Astrocyte (in vitro differentiated cells and primary cell): ENCODE measurements around the gene RUNX1.

Source experiments
- CTCF ChIP-seq: IDR thresholded peaks from 2 replicates; pipeline ENCODE4 v1.5.1; 2011; ENCODE audit warnings: low read depth, mild to moderate bottlenecking, inconsistent platforms, low read length, moderate library complexity; ENCODE audit not compliant: insufficient read depth
- EZH2 ChIP-seq: IDR thresholded peaks from 2 replicates; pipeline ENCODE4 v1.6.1; 2012; ENCODE audit warnings: mild to moderate bottlenecking, low read length, inconsistent platforms; ENCODE audit not compliant: insufficient read depth

- TF ChIP-seq CTCF = no peak
- no peak for TF ChIP-seq EZH2
These were observed 95.2 kb downstream of the RUNX1 start for GRCh38 chr21:34953950-34954349.
